GM12872 (cell line): Measurements from ENCODE around the gene TLE3.

ENCODE experiments used
- CTCF ChIP-seq: IDR thresholded peaks from 3 replicates; pipeline ENCODE4 v1.5.1; 2011; ENCODE audit warnings: low read depth, mild to moderate bottlenecking, low read length, moderate library complexity; ENCODE audit not compliant: insufficient read depth

Gene TLE3

GRCh38 chr15:70036585-70037291 lies 61.0 kb downstream of the TLE3 start:
- no peak for TF ChIP-seq CTCF

GRCh38 chr15:70035719-70036077 lies 62.0 kb downstream of the TLE3 start:
- no peak for TF ChIP-seq CTCF

- no peak for TF ChIP-seq CTCF
These were observed 62.5 kb downstream of the TLE3 start for GRCh38 chr15:70035051-70035718.

GRCh38 chr15:70034596-70034995 lies 63.1 kb downstream of the TLE3 start:
- TF ChIP-seq CTCF = no peak

GRCh38 chr15:70034141-70034540 lies 63.6 kb downstream of the TLE3 start:
- no peak for TF ChIP-seq CTCF

GRCh38 chr15:70033529-70034140 lies 64.1 kb downstream of the TLE3 start:
- no peak for TF ChIP-seq CTCF

GRCh38 chr15:70033109-70033508 lies 64.6 kb downstream of the TLE3 start:
- TF ChIP-seq CTCF = no peak
